ENCODE data around the gene PCDHGA6.
"Not testable (repeated sequence)": the region's sequence is repeated elsewhere in the genome, so short reads cannot be mapped to it uniquely, and the experiment has no call there.

Gene PCDHGA6

GRCh38 chr5:141371572-141372475 lies 1.9 kb upstream of the PCDHGA6 start:
- DNase-seq (ENCODE audit: insufficient read length, low spot score) (no peak), FAIRE-seq (no peak)
- no peak for TF ChIP-seq POLR2A (IDR thresholded peaks at IDR 0.05; ENCODE audit: low read depth, low read length)
- TF ChIP-seq PAX5 (IDR thresholded peaks at IDR 0.05; ENCODE audit: insufficient read depth, low read length, severe bottlenecking), result no peak
- no peak for TF ChIP-seq SPI1 (IDR thresholded peaks at IDR 0.05; ENCODE audit: low read depth, low read length)
- no peak for TF ChIP-seq POU2F2 (IDR thresholded peaks at IDR 0.05; ENCODE audit: low read depth, low read length)
- TF ChIP-seq TAF1 (IDR thresholded peaks at IDR 0.05; ENCODE audit: low read depth, low read length), result no peak

- FAIRE-seq, result no peak
- TF ChIP-seq PAX5 (IDR thresholded peaks at IDR 0.05; ENCODE audit: insufficient read depth, low read length, severe bottlenecking) (no peak), SPI1 (IDR thresholded peaks at IDR 0.05; ENCODE audit: low read depth, low read length) (no peak), TAF1 (IDR thresholded peaks at IDR 0.05; ENCODE audit: low read depth, low read length) (no peak), POLR2AphosphoS5 (IDR thresholded peaks at IDR 0.05; ENCODE audit: low read depth, low read length) (no peak), POU2F2 (IDR thresholded peaks at IDR 0.05; ENCODE audit: low read depth, low read length) (no peak), POLR2A (IDR thresholded peaks at IDR 0.05; ENCODE audit: low read depth, low read length) (no peak)
- no peak for DNase-seq (ENCODE audit: insufficient read length, low spot score)
These were observed 936 bp downstream of the PCDHGA6 start for GRCh38 chr5:141374627-141375026.

DNA sequence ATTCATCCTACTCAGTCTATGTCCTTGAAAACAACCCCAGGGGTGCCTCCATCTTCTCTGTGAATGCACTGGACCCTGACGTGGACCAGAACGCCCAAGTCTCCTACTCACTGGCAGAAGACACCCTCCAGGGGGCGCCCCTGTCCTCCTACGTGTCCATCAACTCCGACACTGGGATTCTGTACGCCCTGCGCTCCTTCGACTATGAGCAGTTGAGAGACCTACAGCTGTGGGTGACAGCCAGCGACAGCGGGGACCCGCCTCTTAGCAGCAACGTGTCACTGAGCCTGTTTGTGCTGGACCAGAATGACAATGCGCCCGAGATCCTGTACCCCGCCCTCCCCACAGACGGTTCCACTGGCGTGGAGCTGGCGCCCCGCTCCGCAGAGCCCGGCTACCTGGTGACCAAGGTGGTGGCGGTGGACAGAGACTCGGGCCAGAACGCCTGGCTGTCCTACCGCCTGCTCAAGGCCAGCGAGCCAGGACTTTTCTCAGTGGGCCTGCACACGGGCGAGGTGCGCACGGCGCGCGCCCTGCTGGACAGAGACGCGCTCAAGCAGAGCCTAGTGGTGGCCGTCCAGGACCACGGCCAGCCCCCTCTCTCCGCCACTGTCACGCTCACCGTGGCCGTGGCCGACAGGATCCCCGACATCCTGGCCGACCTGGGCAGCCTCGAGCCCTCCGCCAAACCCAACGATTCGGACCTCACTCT lies 1.9 kb downstream of the PCDHGA6 start:
- not testable (repeated sequence) for DNase-seq (ENCODE audit: insufficient read length, low spot score); FAIRE-seq

DNA sequence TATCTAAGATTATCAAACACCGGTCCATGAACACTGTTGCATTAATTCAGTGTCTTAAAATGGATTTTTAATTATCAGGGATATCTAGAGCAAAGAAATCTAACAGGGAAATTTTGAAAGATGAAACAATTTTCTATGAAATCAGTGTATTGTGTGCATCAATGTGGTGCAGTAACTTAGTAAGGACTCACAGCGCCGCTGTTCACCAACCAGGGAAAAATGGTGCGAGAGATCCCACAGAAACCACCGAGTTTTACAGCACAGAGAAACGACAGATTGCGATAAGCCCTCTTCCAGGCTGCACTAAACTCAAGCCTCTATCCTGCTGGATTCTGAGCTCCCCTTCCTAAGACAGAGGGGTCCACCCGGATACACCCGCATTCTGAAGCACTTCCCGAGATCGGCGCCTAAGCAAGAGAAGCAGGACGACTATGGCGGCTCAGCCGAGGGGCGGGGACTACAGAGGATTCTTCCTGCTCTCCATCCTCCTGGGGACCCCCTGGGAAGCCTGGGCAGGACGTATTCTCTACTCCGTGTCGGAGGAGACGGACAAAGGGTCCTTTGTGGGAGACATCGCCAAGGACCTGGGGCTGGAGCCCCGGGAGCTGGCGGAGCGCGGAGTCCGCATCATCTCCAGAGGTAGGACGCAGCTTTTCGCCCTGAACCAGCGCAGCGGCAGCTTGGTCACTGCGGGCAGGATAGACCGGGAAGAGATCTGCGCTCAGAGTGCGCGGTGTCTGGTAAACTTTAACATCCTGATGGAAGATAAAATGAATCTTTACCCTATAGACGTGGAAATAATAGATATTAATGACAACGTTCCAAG lies 9.0 kb downstream of the PCDHGA6 start, which contains the start of gene PCDHGA7:
PCDHGA7 (plus strand) TSS at position 274 of the 826 bp plus-strand sequence; CDS start at position 432, 158 bp downstream.
- FAIRE-seq, result no peak
- TF ChIP-seq POU2F2 (IDR thresholded peaks at IDR 0.05; ENCODE audit: low read depth, low read length), result no peak
- TF ChIP-seq SPI1 (IDR thresholded peaks at IDR 0.05; ENCODE audit: low read depth, low read length), result no peak
- TF ChIP-seq POLR2A (IDR thresholded peaks at IDR 0.05; ENCODE audit: low read depth, low read length), result no peak
- TF ChIP-seq POLR2AphosphoS5 (IDR thresholded peaks at IDR 0.05; ENCODE audit: low read depth, low read length), result no peak
- no peak for TF ChIP-seq PAX5 (IDR thresholded peaks at IDR 0.05; ENCODE audit: insufficient read depth, low read length, severe bottlenecking)
- no peak for TF ChIP-seq TAF1 (IDR thresholded peaks at IDR 0.05; ENCODE audit: low read depth, low read length)
- no peak for DNase-seq (ENCODE audit: insufficient read length, low spot score)

DNA sequence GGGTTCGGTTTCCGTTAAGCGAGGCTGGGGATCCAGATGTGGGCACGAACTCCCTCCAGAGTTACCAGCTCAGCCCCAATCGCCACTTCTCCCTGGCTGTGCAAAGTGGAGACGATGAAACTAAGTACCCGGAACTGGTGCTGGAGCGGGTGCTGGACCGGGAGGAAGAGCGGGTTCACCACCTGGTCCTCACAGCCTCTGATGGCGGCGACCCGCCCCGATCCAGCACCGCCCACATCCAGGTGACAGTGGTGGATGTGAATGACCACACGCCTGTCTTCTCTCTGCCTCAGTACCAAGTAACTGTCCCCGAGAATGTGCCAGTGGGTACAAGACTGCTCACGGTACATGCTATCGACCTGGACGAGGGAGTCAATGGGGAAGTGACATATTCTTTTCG lies 9.7 kb downstream of the PCDHGA6 start:
- FAIRE-seq, result no peak
- no peak for TF ChIP-seq TAF1 (IDR thresholded peaks at IDR 0.05; ENCODE audit: low read depth, low read length)
- TF ChIP-seq PAX5 (IDR thresholded peaks at IDR 0.05; ENCODE audit: insufficient read depth, low read length, severe bottlenecking), result no peak
- TF ChIP-seq SPI1 (IDR thresholded peaks at IDR 0.05; ENCODE audit: low read depth, low read length), result no peak
- TF ChIP-seq POU2F2 (IDR thresholded peaks at IDR 0.05; ENCODE audit: low read depth, low read length), result no peak
- no peak for TF ChIP-seq POLR2AphosphoS5 (IDR thresholded peaks at IDR 0.05; ENCODE audit: low read depth, low read length)
- no peak for TF ChIP-seq POLR2A (IDR thresholded peaks at IDR 0.05; ENCODE audit: low read depth, low read length)
- no peak for DNase-seq (ENCODE audit: insufficient read length, low spot score)

DNA sequence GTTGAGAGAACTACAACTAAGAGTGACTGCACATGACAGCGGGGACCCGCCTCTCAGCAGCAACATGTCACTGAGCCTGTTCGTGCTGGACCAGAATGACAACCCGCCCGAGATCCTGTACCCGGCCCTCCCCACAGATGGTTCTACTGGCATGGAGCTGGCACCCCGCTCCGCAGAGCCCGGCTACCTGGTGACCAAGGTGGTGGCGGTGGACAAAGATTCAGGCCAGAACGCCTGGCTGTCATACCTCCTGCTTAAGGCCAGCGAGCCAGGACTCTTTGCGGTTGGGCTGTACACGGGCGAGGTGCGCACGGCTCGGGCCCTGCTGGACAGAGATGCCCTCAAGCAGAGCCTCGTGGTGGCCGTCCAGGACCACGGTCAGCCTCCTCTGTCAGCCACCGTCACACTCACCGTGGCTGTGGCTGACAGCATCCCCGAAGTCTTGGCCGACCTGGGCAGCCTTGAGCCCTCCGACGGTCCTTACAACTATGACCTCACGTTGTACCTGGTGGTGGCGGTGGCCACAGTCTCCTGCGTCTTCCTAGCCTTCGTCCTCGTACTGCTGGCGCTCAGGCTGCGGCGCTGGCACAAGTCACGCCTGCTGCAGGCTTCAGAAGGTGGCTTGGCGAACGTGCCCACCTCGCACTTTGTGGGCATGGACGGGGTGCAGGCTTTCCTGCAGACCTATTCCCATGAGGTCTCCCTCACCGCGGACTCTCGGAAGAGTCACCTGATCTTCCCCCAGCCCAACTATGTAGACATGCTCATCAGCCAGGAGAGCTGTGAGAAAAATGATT lies 11.0 kb downstream of the PCDHGA6 start:
- TF ChIP-seq TAF1 (IDR thresholded peaks at IDR 0.05; ENCODE audit: low read depth, low read length) (no peak), POU2F2 (IDR thresholded peaks at IDR 0.05; ENCODE audit: low read depth, low read length) (no peak), POLR2A (IDR thresholded peaks at IDR 0.05; ENCODE audit: low read depth, low read length) (no peak), POLR2AphosphoS5 (IDR thresholded peaks at IDR 0.05; ENCODE audit: low read depth, low read length) (no peak), SPI1 (IDR thresholded peaks at IDR 0.05; ENCODE audit: low read depth, low read length) (no peak), PAX5 (IDR thresholded peaks at IDR 0.05; ENCODE audit: insufficient read depth, low read length, severe bottlenecking) (no peak)
- FAIRE-seq, result no peak
- no peak for DNase-seq (ENCODE audit: insufficient read length, low spot score)

GRCh38 chr5:141387557-141388311 lies 14.0 kb downstream of the PCDHGA6 start, which contains the start of gene PCDHGB4:
Gene PCDHGB4 (plus strand): TSS chr5:141387698. CDS start chr5:141387885, 187 bp downstream.
- DNase-seq (ENCODE audit: insufficient read length, low spot score); FAIRE-seq: not testable (repeated sequence)

- DNase-seq (ENCODE audit: insufficient read length, low spot score) (no peak), FAIRE-seq (no peak)
- TF ChIP-seq POLR2AphosphoS5 (IDR thresholded peaks at IDR 0.05; ENCODE audit: low read depth, low read length) (no peak), POU2F2 (IDR thresholded peaks at IDR 0.05; ENCODE audit: low read depth, low read length) (no peak), SPI1 (IDR thresholded peaks at IDR 0.05; ENCODE audit: low read depth, low read length) (no peak), PAX5 (IDR thresholded peaks at IDR 0.05; ENCODE audit: insufficient read depth, low read length, severe bottlenecking) (no peak), TAF1 (IDR thresholded peaks at IDR 0.05; ENCODE audit: low read depth, low read length) (no peak), POLR2A (IDR thresholded peaks at IDR 0.05; ENCODE audit: low read depth, low read length) (no peak)
These were observed 15.0 kb downstream of the PCDHGA6 start for GRCh38 chr5:141388661-141389060.

All from GM12891 (cell line).